HL-60/S4 treated with phorbol 12-myristate 13-acetate at 8.2 ng/mL for 4 days and 3 days (cell line): ENCODE measurements around the gene ANKRD27.

ENCODE experiments used
- in situ Hi-C: fragments of 300-500 bp; cut with MboI; formaldehyde crosslinking; loops from 2 replicates; pipeline ENCODE4 v1.15.0; 2022; ENCODE audit warnings: low sequenced_read_pairs

The ANKRD27 gene

GRCh38 chr19:32691952-32692726, 17.2 kb upstream of the ANKRD27 start:
- in situ Hi-C loops: loop anchor here (25.0 kb wide), 1 partner anchor 395 kb away; the partner anchor contains the start of gene GPATCH1

- in situ Hi-C loops: loop anchor here (25.0 kb wide), 1 partner anchor 396 kb away; the partner anchor contains the start of gene GPATCH1
Observed at GRCh38 chr19:32691291-32691951, 16.4 kb upstream of the ANKRD27 start, which contains the start of gene NUDT19. TSS of gene NUDT19 (plus strand) at chr19:32691821. CDS start at chr19:32691961, 140 bp downstream.

- in situ Hi-C loops: loop anchor here (25.0 kb wide), 1 partner anchor 399 kb away; the partner anchor contains the start of gene GPATCH1
Observed at GRCh38 chr19:32688311-32688710, 13.3 kb upstream of the ANKRD27 start.

GRCh38 chr19:32687681-32688080, 12.7 kb upstream of the ANKRD27 start:
- in situ Hi-C loops: loop anchor here (25.0 kb wide), 1 partner anchor 400 kb away; the partner anchor contains the start of gene GPATCH1

- in situ Hi-C loops: loop anchor here (25.0 kb wide), 1 partner anchor 400 kb away; the partner anchor contains the start of gene GPATCH1
Observed at GRCh38 chr19:32686847-32687475, 12.0 kb upstream of the ANKRD27 start.

GRCh38 chr19:32682317-32682716, 7.3 kb upstream of the ANKRD27 start:
- in situ Hi-C loops: loop anchor here (25.0 kb wide), 1 partner anchor 405 kb away; the partner anchor contains the start of gene GPATCH1

- in situ Hi-C loops: loop anchor here (25.0 kb wide), 1 partner anchor 406 kb away; the partner anchor contains the start of gene GPATCH1
Observed at GRCh38 chr19:32680986-32681385, 6.0 kb upstream of the ANKRD27 start.

GRCh38 chr19:32677657-32678056, 2.7 kb upstream of the ANKRD27 start:
- in situ Hi-C loops: loop anchor here (25.0 kb wide), 1 partner anchor 410 kb away; the partner anchor contains the start of gene GPATCH1

- in situ Hi-C loops: loop anchor here (25.0 kb wide), 1 partner anchor 410 kb away; the partner anchor contains the start of gene GPATCH1
Observed at GRCh38 chr19:32676895-32677359, 1.9 kb upstream of the ANKRD27 start.

- in situ Hi-C loops: loop anchor here (25.0 kb wide), 1 partner anchor 411 kb away; the partner anchor contains the start of gene GPATCH1
Observed at GRCh38 chr19:32676186-32676894, 1.4 kb upstream of the ANKRD27 start.

- in situ Hi-C loops: loop anchor here (25.0 kb wide), 1 partner anchor 412 kb away; the partner anchor contains the start of gene GPATCH1
Observed at GRCh38 chr19:32675720-32676185, 773 bp upstream of the ANKRD27 start, which contains the start of gene RGS9BP. TSS of gene RGS9BP (plus strand) at chr19:32675848. CDS start at chr19:32676264, 416 bp downstream.

- in situ Hi-C loops: no loop called here
Observed at GRCh38 chr19:32674153-32674930, 638 bp downstream of the ANKRD27 start.

- in situ Hi-C loops: no loop called here
Observed at GRCh38 chr19:32673573-32673972, 1.4 kb downstream of the ANKRD27 start.

GRCh38 chr19:32672841-32673240, 2.1 kb downstream of the ANKRD27 start:
- in situ Hi-C loops: no loop called here

GRCh38 chr19:32671883-32672593, 2.9 kb downstream of the ANKRD27 start:
- in situ Hi-C loops: no loop called here

- in situ Hi-C loops: no loop called here
Observed at GRCh38 chr19:32669310-32669709, 5.7 kb downstream of the ANKRD27 start.

GRCh38 chr19:32666084-32666483, 8.9 kb downstream of the ANKRD27 start:
- in situ Hi-C loops: no loop called here

- in situ Hi-C loops: no loop called here
Observed at GRCh38 chr19:32662186-32662585, 12.8 kb downstream of the ANKRD27 start.
